Activated naive CD4-positive, alpha-beta T cell treated with anti-CD3 and anti-CD28 coated beads for 36 hours (primary cell): ENCODE measurements around the gene IL1A. TPM values are rescaled to one million over a fixed set of nuclear protein-coding genes. Genes with fewer than 3 reads are reported as not detected.

Experiments used
- CTCF ChIA-PET: fragments of 350-600 bp; sonication (Branson Sonifier 250); formaldehyde crosslinking; loops from one replicate; lab custom pipeline; 2021; ENCODE audit warnings: antibody characterized with exemption; lab: Charles Lee
- DNase-seq: peaks from one replicate; pipeline ENCODE4 v3.0.0-alpha.2; 2020
- H3K27ac Mint-ChIP-seq: one replicate; pipeline ENCODE4 v1.8.0; 2021; ENCODE audit warnings: mild to moderate bottlenecking, mixed read lengths
- H3K27me3 Mint-ChIP-seq: one replicate; pipeline ENCODE4 v1.8.0; 2021; ENCODE audit warnings: low read depth, mixed read lengths
- H3K36me3 Mint-ChIP-seq: one replicate; pipeline ENCODE4 v1.8.0; 2021; ENCODE audit warnings: low read depth, mixed read lengths
- H3K4me1 Mint-ChIP-seq: one replicate; pipeline ENCODE4 v1.8.0; 2021; ENCODE audit warnings: low read depth, mixed read lengths
- H3K4me3 Mint-ChIP-seq: one replicate; pipeline ENCODE4 v1.8.0; 2021; ENCODE audit warnings: mild to moderate bottlenecking, moderate library complexity, mixed read lengths
- H3K9me3 Mint-ChIP-seq: one replicate; pipeline ENCODE4 v1.8.0; 2021; ENCODE audit warnings: mixed read lengths
- intact Hi-C: fragments of 100-400 bp; cut with micrococcal nuclease; formaldehyde crosslinking; loops from one replicate; pipeline ENCODE4 v1.15.1; 2023
- total RNA-seq, 2 experiments: library from RNA; stranded (reverse); gene quantifications; one replicate each; pipeline ENCODE4 v1.2.3, GENCODE V29; 2021

IL1A gene
- total RNA-seq, 2 experiments from 2014 or later: 0.17 to 0.29 TPM

GRCh38 chr2:112827604-112828185 is 43.4 kb upstream of the IL1A start:
- Mint-ChIP-seq H3K4me1 (no peaks in the 10 kb centered on the region), H3K4me3 (no peak overlapping the region), H3K27ac (peak overlapping the region; percentile 39), H3K36me3 (no peaks in the 10 kb centered on the region), H3K9me3 (no peaks in the 10 kb centered on the region), H3K27me3 (no peaks in the 10 kb centered on the region)
- CTCF ChIA-PET: interaction anchor here (0.6 kb wide), 1 partner anchor 236 kb away, joined by 3 read pairs; no protein-coding TSS in a partner anchor
- intact Hi-C loops: no loop called here
- DNase-seq: no peak

GRCh38 chr2:112827009-112827408 is 42.7 kb upstream of the IL1A start:
- no peak for DNase-seq

GRCh38 chr2:112825706-112826105 is 41.4 kb upstream of the IL1A start:
- H3K9me3 Mint-ChIP-seq: no peaks in the 10 kb centered on the region
- H3K27ac Mint-ChIP-seq: no peak overlapping the region
- no peak for DNase-seq
- no peak overlapping the region for H3K4me3 Mint-ChIP-seq
- no peaks in the 10 kb centered on the region for H3K36me3 Mint-ChIP-seq
- no peaks in the 10 kb centered on the region for H3K27me3 Mint-ChIP-seq
- CTCF ChIA-PET: no interaction called here
- intact Hi-C loops: no loop called here
- H3K4me1 Mint-ChIP-seq: peaks cover 15% of the 10 kb centered on the region

More at GRCh38 chr2:112827009-112827408, 42.7 kb upstream of the IL1A start:
- no peaks in the 10 kb centered on the region for H3K27me3 Mint-ChIP-seq
- H3K9me3 Mint-ChIP-seq: no peaks in the 10 kb centered on the region
- H3K36me3 Mint-ChIP-seq: no peaks in the 10 kb centered on the region
- H3K27ac Mint-ChIP-seq: no peak overlapping the region
- H3K4me1 Mint-ChIP-seq: peaks cover 5% of the 10 kb centered on the region
- CTCF ChIA-PET: no interaction called here
- H3K4me3 Mint-ChIP-seq: no peak overlapping the region
- intact Hi-C loops: no loop called here

GRCh38 chr2:112824694-112825085 is 40.4 kb upstream of the IL1A start:
- intact Hi-C loops: loop anchor here (5.0 kb wide), 1 partner anchor 42 kb away; the partner anchor contains the start of gene IL1A
- DNase-seq: no peak
- CTCF ChIA-PET: no interaction called here
- Mint-ChIP-seq H3K36me3 (no peaks in the 10 kb centered on the region), H3K27me3 (no peaks in the 10 kb centered on the region), H3K27ac (no peak overlapping the region), H3K4me3 (no peak overlapping the region), H3K4me1 (peaks cover 15% of the 10 kb centered on the region), H3K9me3 (no peaks in the 10 kb centered on the region)

GRCh38 chr2:112821682-112822081 is 37.4 kb upstream of the IL1A start:
- no peak overlapping the region for H3K27ac Mint-ChIP-seq
- H3K36me3 Mint-ChIP-seq: no peaks in the 10 kb centered on the region
- no peak overlapping the region for H3K4me3 Mint-ChIP-seq
- CTCF ChIA-PET: interaction anchor here (0.6 to 1.1 kb wide), 2 partner anchors 63 to 67 kb away, joined by 3 read pairs; no protein-coding TSS in a partner anchor
- no peaks in the 10 kb centered on the region for H3K9me3 Mint-ChIP-seq
- intact Hi-C loops: loop anchor here (5.0 kb wide), 1 partner anchor 39 kb away; the partner anchor contains the start of gene IL1A
- H3K4me1 Mint-ChIP-seq: peaks cover 15% of the 10 kb centered on the region
- H3K27me3 Mint-ChIP-seq: no peaks in the 10 kb centered on the region
- DNase-seq: peak; percentile 12

GRCh38 chr2:112821142-112821541 is 36.8 kb upstream of the IL1A start:
- H3K9me3 Mint-ChIP-seq: no peaks in the 10 kb centered on the region
- H3K36me3 Mint-ChIP-seq: no peaks in the 10 kb centered on the region
- no peaks in the 10 kb centered on the region for H3K27me3 Mint-ChIP-seq
- H3K4me3 Mint-ChIP-seq: no peak overlapping the region
- CTCF ChIA-PET: interaction anchor here (0.6 kb wide), 1 partner anchor 68 kb away, joined by 3 read pairs; no protein-coding TSS in a partner anchor
- H3K4me1 Mint-ChIP-seq: peaks cover 15% of the 10 kb centered on the region
- intact Hi-C loops: loop anchor here (5.0 kb wide), 1 partner anchor 39 kb away; the partner anchor contains the start of gene IL1A
- peak; percentile 39 for DNase-seq
- no peak overlapping the region for H3K27ac Mint-ChIP-seq

GRCh38 chr2:112820343-112820742 is 36.0 kb upstream of the IL1A start:
- Mint-ChIP-seq H3K4me1 (peaks cover 15% of the 10 kb centered on the region), H3K27me3 (no peaks in the 10 kb centered on the region), H3K4me3 (no peak overlapping the region), H3K36me3 (no peaks in the 10 kb centered on the region), H3K27ac (no peak overlapping the region), H3K9me3 (no peaks in the 10 kb centered on the region)
- CTCF ChIA-PET: interaction anchor here (0.7 kb wide), 1 partner anchor 165 kb away, joined by 3 read pairs; no protein-coding TSS in a partner anchor
- intact Hi-C loops: loop anchor here (5.0 kb wide), 1 partner anchor 38 kb away; the partner anchor contains the start of gene IL1A
- DNase-seq: no peak

- Mint-ChIP-seq H3K4me3 (no peak overlapping the region), H3K9me3 (no peaks in the 10 kb centered on the region), H3K4me1 (peaks cover 15% of the 10 kb centered on the region), H3K36me3 (no peaks in the 10 kb centered on the region), H3K27ac (no peak overlapping the region), H3K27me3 (no peaks in the 10 kb centered on the region)
- CTCF ChIA-PET: interaction anchor here (0.6 kb wide), 1 partner anchor 309 kb away, joined by 3 read pairs; no protein-coding TSS in a partner anchor
- intact Hi-C loops: no loop called here
- no peak for DNase-seq
Measured at GRCh38 chr2:112819081-112819480, 34.8 kb upstream of the IL1A start.

- no peaks in the 10 kb centered on the region for H3K27me3 Mint-ChIP-seq
- intact Hi-C loops: no loop called here
- no peak overlapping the region for H3K27ac Mint-ChIP-seq
- no peaks in the 10 kb centered on the region for H3K36me3 Mint-ChIP-seq
- H3K4me3 Mint-ChIP-seq: no peak overlapping the region
- DNase-seq: no peak
- peaks cover 16% of the 10 kb centered on the region for H3K4me1 Mint-ChIP-seq
- H3K9me3 Mint-ChIP-seq: no peaks in the 10 kb centered on the region
- CTCF ChIA-PET: no interaction called here
Measured at GRCh38 chr2:112818094-112818902, 34.0 kb upstream of the IL1A start.

- DNase-seq: no peak
- Mint-ChIP-seq H3K27me3 (no peaks in the 10 kb centered on the region), H3K9me3 (no peaks in the 10 kb centered on the region), H3K27ac (no peak overlapping the region), H3K4me1 (peaks cover 24% of the 10 kb centered on the region), H3K4me3 (no peak overlapping the region), H3K36me3 (no peaks in the 10 kb centered on the region)
- CTCF ChIA-PET: interaction anchor here (1.0 to 1.1 kb wide), 2 partner anchors 68 kb away, joined by 3 to 8 read pairs; no protein-coding TSS in a partner anchor
- intact Hi-C loops: no loop called here
Measured at GRCh38 chr2:112817082-112817689, 32.9 kb upstream of the IL1A start.

GRCh38 chr2:112814278-112814677 is 30.0 kb upstream of the IL1A start:
- Mint-ChIP-seq H3K27ac (no peak overlapping the region), H3K36me3 (no peaks in the 10 kb centered on the region), H3K27me3 (no peaks in the 10 kb centered on the region), H3K4me1 (peaks cover 25% of the 10 kb centered on the region), H3K4me3 (no peak overlapping the region), H3K9me3 (peaks cover 5% of the 10 kb centered on the region)
- intact Hi-C loops: loop anchor here (5.0 kb wide), 1 partner anchor 52 kb away; the partner anchor contains the start of gene CKAP2L
- no peak for DNase-seq
- CTCF ChIA-PET: interaction anchor here (0.8 kb wide), 1 partner anchor 769 kb away, joined by 3 read pairs; no protein-coding TSS in a partner anchor
